Measurements from ENCODE around the gene GJB6.

DNA sequence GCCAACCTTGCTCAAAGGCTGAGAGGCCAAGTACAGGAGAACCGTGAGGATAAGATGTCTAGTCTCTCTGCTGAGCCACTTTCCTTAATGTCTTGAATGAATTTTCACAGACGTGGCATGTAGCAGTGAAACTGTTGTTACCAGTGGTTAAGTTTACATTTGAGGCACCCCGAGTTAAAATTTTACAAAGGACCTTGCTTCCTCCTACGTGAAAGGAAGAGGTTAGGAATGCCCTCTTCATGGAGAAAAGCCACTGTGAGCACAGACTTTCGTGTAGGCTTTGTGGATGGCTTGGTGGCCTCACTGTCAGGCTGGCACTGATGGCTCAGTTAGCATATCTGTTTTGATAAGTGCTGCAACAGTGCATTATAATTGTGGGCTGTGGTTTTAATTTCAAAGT lies 42.0 kb downstream of the GJB6 start:
- TF ChIP-seq, protein P1, sequence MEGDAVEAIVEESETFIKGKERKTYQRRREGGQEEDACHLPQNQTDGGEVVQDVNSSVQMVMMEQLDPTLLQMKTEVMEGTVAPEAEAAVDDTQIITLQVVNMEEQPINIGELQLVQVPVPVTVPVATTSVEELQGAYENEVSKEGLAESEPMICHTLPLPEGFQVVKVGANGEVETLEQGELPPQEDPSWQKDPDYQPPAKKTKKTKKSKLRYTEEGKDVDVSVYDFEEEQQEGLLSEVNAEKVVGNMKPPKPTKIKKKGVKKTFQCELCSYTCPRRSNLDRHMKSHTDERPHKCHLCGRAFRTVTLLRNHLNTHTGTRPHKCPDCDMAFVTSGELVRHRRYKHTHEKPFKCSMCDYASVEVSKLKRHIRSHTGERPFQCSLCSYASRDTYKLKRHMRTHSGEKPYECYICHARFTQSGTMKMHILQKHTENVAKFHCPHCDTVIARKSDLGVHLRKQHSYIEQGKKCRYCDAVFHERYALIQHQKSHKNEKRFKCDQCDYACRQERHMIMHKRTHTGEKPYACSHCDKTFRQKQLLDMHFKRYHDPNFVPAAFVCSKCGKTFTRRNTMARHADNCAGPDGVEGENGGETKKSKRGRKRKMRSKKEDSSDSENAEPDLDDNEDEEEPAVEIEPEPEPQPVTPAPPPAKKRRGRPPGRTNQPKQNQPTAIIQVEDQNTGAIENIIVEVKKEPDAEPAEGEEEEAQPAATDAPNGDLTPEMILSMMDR (IDR thresholded peaks at IDR 0.05; ENCODE audit: low read depth, low read length), result no peak
- TF ChIP-seq POLR2A (IDR thresholded peaks at IDR 0.05; ENCODE audit: extremely low read depth, insufficient read length), result no peak

Measured in NB4 (cell line).